Measurements from ENCODE around the gene FGF21.

The FGF21 gene

DNA sequence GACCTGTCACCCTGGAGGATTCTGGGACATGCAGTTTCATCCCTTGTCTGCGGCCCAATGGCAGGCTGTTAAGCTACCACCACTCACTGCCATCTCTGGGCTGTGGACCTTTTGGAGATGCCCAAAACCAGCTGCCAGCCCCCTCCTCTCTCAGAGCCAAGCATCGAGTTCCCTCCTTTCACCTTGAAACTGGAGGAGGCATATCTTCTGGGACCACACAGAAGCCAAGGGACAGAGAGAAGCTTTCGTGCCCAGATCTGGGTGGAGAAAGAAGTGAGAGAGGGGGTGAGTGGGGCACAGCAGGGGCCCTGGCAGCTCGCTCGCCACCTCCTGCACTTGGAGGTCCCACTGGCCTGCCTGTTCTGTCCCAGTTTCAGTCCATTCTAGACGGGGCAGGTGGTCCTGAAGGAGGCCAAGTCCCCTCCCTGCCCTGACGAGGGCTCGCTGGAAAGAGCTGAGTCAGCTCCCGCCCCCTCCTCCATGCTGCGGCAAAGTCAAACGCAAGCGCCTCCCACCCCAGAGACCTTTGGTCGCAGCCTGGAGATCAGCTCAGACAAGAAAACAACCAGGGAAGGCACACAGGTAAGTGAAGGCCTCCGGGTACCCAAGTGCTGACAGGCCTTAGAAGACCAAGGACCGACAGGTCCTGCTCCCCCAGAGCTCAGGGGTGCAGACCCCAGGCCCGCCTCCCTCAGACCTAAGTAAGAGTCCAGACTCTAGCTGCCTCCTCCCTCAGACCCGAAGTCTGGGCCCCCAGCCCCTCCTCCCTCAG, 51.7 kb downstream of the FGF21 start:
- H3K9me3 ChIP-seq (ENCODE audit: control insufficient read depth, insufficient read depth, low read depth, low read length), result no peaks in the 10 kb centered on the region
- peaks cover 4 to 10% of the 10 kb centered on the region in 2 experiments; a peak in 2 of 3 replicates for H3K36me3 ChIP-seq (ENCODE audit: control insufficient read depth in 2 of 2, insufficient read depth in 1 of 2, low read length in 2 of 2)
- H3K4me1 ChIP-seq (ENCODE audit: control insufficient read depth, insufficient read depth, low read length), result peaks cover 5% of the 10 kb centered on the region
- no peak overlapping the region for H3K27ac ChIP-seq (ENCODE audit: extremely low read depth, low read depth, low read length)
- CTCF ChIA-PET, result interaction anchor here (1.0 to 2.8 kb wide), 8 partner anchors 9 to 163 kb away, joined by 3 to 11 read pairs (median 6); partner anchors contain the start of gene CA11
- POLR2A ChIA-PET, result interaction anchor here (0.5 to 0.9 kb wide), 4 partner anchors 12 to 188 kb away, joined by 3 to 10 read pairs (median 4); partner anchors contain the start of genes RPL18 and SPHK2
- no peak overlapping the region for H3K4me3 ChIP-seq (ENCODE audit: low read depth, low read length)
- TF ChIP-seq ZNF561 (tag by site-specific recombination; IDR thresholded peaks at IDR 0.05; ENCODE audit: borderline replicate concordance), result no peak
- peak; percentile 31; the same call in 1 of the 2 replicates for TF ChIP-seq ZNF335 (tag by site-specific recombination; conservative IDR thresholded peaks at IDR 0.05)
- peak; percentile 17; the same call in 1 of the 2 replicates for TF ChIP-seq ZBTB8A (tag by site-specific recombination; IDR thresholded peaks at IDR 0.05)

DNA sequence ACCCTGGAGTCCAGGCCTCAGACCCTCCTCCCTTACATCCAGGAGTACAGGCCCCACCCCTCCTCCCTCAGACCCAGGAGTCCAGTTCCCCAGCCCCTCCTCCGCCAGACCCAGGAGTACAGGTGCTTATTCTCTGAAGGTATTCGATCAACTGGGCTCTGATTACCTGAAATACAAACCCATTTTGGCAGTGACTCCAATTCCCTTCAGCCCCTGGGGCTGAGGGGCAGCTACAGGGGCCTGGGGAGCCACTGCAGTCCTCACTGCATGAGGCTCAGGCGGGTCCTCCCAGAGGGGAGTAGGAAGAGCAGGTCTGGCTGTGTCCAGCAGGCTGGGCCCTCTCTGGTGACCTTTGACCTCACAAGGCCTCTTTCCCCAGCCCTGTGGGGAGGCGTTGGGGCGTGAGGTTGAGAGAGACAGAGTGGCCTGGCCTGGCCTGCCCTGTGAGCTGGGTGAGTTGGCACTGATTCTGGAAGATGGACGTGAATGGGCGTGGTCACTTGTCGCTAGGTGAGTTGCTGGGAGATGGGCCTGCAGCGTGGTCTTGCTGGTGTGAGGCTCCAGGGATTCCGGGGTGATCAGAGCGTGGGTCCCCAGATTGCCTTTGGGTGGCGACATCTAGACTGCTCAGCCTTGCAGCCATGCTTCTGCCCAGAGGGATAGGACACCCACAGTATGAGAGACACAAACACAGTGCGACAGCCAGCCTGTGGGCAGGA, 52.4 kb downstream of the FGF21 start:
- ChIA-PET CTCF (interaction anchor here (0.7 to 2.8 kb wide), 9 partner anchors 8 to 163 kb away, joined by 3 to 11 read pairs (median 6); partner anchors contain the start of gene CA11), POLR2A (interaction anchor here (0.7 to 0.9 kb wide), 2 partner anchors 8 to 12 kb away, joined by 3 read pairs; no protein-coding TSS in a partner anchor)
- no peak for TF ChIP-seq ZNF658 (tag by site-specific recombination; IDR thresholded peaks at IDR 0.05)
- 0 out of 2 replicates have a peak, but pooled peaks have one; percentile 42 for TF ChIP-seq BCL11A (tag by site-specific recombination; IDR thresholded peaks at IDR 0.05; ENCODE audit: low read depth)
- TF ChIP-seq, protein P1, sequence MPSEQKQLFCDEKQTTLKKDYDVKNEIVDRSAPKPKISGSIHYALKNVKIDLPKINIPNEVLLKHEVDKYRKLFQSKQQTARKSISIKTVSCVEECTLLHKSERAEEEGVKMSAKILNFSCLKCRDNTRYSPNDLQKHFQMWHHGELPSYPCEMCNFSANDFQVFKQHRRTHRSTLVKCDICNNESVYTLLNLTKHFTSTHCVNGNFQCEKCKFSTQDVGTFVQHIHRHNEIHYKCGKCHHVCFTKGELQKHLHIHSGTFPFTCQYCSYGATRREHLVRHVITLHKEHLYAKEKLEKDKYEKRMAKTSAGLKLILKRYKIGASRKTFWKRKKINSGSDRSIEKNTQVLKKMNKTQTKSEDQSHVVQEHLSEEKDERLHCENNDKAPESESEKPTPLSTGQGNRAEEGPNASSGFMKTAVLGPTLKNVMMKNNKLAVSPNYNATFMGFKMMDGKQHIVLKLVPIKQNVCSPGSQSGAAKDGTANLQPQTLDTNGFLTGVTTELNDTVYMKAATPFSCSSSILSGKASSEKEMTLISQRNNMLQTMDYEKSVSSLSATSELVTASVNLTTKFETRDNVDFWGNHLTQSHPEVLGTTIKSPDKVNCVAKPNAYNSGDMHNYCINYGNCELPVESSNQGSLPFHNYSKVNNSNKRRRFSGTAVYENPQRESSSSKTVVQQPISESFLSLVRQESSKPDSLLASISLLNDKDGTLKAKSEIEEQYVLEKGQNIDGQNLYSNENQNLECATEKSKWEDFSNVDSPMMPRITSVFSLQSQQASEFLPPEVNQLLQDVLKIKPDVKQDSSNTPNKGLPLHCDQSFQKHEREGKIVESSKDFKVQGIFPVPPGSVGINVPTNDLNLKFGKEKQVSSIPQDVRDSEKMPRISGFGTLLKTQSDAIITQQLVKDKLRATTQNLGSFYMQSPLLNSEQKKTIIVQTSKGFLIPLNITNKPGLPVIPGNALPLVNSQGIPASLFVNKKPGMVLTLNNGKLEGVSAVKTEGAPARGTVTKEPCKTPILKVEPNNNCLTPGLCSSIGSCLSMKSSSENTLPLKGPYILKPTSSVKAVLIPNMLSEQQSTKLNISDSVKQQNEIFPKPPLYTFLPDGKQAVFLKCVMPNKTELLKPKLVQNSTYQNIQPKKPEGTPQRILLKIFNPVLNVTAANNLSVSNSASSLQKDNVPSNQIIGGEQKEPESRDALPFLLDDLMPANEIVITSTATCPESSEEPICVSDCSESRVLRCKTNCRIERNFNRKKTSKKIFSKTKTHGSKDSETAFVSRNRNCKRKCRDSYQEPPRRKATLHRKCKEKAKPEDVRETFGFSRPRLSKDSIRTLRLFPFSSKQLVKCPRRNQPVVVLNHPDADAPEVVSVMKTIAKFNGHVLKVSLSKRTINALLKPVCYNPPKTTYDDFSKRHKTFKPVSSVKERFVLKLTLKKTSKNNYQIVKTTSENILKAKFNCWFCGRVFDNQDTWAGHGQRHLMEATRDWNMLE (tag by site-specific recombination; conservative IDR thresholded peaks at IDR 0.05; ENCODE audit: low read depth), result no peak
- TF ChIP-seq REPIN1 (tag by site-specific recombination; IDR thresholded peaks at IDR 0.05; ENCODE audit: low read depth), result no peak
- TF ChIP-seq ZNF544 (tag by site-specific recombination; IDR thresholded peaks at IDR 0.05), result no peak
- no peak for TF ChIP-seq ZNF221 (tag by site-specific recombination; IDR thresholded peaks at IDR 0.05; ENCODE audit: borderline replicate concordance)
- no peak for TF ChIP-seq KLF8 (tag by site-specific recombination; IDR thresholded peaks at IDR 0.05)
- no peak for TF ChIP-seq ZNF112 (tag by site-specific recombination; IDR thresholded peaks at IDR 0.05)
- TF ChIP-seq ZNF19 (tag by site-specific recombination; IDR thresholded peaks at IDR 0.05; ENCODE audit: low read depth), result no peak
- TF ChIP-seq BCL11B (tag by site-specific recombination; IDR thresholded peaks at IDR 0.05; ENCODE audit: low read depth), result 0 out of 2 replicates have a peak, but pooled peaks have one; percentile 15
- TF ChIP-seq ZNF529 (tag by site-specific recombination; IDR thresholded peaks at IDR 0.05; ENCODE audit: insufficient replicate concordance), result no peak
- TF ChIP-seq ZNF792 (tag by site-specific recombination; IDR thresholded peaks at IDR 0.05), result no peak
- peak; percentile 94 for TF ChIP-seq SCRT2 (tag by site-specific recombination; IDR thresholded peaks at IDR 0.05)
- TF ChIP-seq, protein P2, sequence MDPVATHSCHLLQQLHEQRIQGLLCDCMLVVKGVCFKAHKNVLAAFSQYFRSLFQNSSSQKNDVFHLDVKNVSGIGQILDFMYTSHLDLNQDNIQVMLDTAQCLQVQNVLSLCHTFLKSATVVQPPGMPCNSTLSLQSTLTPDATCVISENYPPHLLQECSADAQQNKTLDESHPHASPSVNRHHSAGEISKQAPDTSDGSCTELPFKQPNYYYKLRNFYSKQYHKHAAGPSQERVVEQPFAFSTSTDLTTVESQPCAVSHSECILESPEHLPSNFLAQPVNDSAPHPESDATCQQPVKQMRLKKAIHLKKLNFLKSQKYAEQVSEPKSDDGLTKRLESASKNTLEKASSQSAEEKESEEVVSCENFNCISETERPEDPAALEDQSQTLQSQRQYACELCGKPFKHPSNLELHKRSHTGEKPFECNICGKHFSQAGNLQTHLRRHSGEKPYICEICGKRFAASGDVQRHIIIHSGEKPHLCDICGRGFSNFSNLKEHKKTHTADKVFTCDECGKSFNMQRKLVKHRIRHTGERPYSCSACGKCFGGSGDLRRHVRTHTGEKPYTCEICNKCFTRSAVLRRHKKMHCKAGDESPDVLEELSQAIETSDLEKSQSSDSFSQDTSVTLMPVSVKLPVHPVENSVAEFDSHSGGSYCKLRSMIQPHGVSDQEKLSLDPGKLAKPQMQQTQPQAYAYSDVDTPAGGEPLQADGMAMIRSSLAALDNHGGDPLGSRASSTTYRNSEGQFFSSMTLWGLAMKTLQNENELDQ (tag by site-specific recombination; IDR thresholded peaks at IDR 0.05; ENCODE audit: low read depth), result no peak
- no peak for TF ChIP-seq ZBTB20 (tag by site-specific recombination; IDR thresholded peaks at IDR 0.05)
- no peak for TF ChIP-seq ZNF596 (tag by site-specific recombination; IDR thresholded peaks at IDR 0.05)
- TF ChIP-seq, protein P3, sequence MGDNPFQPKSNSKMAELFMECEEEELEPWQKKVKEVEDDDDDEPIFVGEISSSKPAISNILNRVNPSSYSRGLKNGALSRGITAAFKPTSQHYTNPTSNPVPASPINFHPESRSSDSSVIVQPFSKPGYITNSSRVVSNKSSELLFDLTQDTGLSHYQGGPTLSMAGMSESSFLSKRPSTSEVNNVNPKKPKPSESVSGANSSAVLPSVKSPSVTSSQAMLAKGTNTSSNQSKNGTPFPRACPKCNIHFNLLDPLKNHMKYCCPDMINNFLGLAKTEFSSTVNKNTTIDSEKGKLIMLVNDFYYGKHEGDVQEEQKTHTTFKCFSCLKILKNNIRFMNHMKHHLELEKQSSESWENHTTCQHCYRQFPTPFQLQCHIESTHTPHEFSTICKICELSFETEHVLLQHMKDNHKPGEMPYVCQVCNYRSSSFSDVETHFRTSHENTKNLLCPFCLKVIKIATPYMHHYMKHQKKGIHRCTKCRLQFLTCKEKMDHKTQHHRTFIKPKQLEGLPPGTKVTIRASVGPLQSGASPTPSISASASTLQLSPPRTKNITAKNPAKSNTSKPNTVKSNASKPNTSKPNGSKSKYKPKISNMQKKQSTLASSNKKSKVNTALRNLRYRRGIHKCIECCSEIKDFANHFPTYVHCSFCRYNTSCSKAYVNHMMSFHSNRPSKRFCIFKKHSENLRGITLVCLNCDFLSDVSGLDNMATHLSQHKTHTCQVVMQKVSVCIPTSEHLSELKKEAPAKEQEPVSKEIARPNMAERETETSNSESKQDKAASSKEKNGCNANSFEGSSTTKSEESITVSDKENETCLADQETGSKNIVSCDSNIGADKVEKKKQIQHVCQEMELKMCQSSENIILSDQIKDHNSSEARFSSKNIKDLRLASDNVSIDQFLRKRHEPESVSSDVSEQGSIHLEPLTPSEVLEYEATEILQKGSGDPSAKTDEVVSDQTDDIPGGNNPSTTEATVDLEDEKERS (tag by site-specific recombination; IDR thresholded peaks at IDR 0.05), result no peak
- no peak for TF ChIP-seq ZNF830 (tag by site-specific recombination; IDR thresholded peaks at IDR 0.05; ENCODE audit: low read depth)

More for the DNA sequence above, 52.4 kb downstream of the FGF21 start:
- peaks cover 5% of the 10 kb centered on the region for H3K4me1 ChIP-seq (ENCODE audit: control insufficient read depth, insufficient read depth, low read length)
- H3K27ac ChIP-seq (ENCODE audit: extremely low read depth, low read depth, low read length), result no peak overlapping the region
- no peaks in the 10 kb centered on the region for H3K9me3 ChIP-seq (ENCODE audit: control insufficient read depth, insufficient read depth, low read depth, low read length)
- H3K4me3 ChIP-seq (ENCODE audit: low read depth, low read length), result no peak overlapping the region
- H3K36me3 ChIP-seq (ENCODE audit: control insufficient read depth in 2 of 2, insufficient read depth in 1 of 2, low read length in 2 of 2), result peaks cover 4 to 10% of the 10 kb centered on the region in 2 experiments; a peak in 2 of 3 replicates
